Smooth muscle cell of the brain vasculature (primary cell): ENCODE measurements around the gene GEMIN5.

Experiments
- DNase-seq: peaks from one replicate; pipeline ENCODE4 v3.0.0-alpha.2; 2012; ENCODE audit warnings: low read depth, low spot score

GEMIN5 gene

GRCh38 chr5:154849264-154849785, 88.7 kb downstream of the GEMIN5 start:
- no peak for DNase-seq

GRCh38 chr5:154844809-154845208, 93.2 kb downstream of the GEMIN5 start:
- DNase-seq = no peak

- DNase-seq = no peak
Measured at GRCh38 chr5:154842689-154843530, 95.1 kb downstream of the GEMIN5 start.

GRCh38 chr5:154841273-154841661, 96.7 kb downstream of the GEMIN5 start:
- DNase-seq = no peak

DNA sequence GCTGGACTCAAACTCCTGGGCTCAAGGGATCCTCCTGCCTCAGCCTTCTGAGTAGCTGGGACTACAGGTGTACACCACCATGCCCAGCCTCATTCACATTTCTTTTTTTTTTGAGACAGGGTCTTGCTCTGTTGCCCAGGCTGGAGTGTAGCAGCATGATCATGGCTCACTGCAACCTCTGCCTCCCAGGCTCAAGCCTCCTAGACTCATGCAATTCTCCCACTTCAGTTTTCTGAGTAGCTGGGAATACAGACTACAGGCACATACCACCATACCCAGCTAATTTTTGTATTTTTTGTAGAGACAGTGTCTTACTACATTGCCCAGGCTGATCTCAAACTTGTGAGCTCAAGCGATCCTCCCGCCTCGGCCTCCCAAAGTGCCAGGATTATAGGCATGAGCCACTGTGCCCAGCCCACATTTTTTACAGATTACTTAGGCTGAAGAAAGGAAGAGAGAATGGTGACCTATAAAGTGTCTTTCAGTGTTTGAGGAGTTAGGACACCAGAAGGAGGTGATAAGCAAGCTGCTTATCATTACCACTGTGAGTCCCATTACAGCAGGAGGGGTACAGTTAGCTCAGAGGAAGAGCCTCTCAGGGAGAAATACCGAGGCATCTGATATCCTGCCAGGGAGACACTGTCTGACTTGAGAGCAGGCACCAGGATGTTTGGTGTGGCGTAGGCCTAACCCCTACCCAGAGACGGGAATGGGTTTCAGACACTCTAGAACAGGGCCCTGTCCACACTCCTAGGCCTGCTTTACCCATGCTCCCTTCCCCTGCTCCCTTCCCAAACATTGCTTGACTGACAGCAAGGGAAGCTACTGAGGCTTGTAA, 97.4 kb downstream of the GEMIN5 start:
- DNase-seq = no peak
